ENCODE results near the gene RAET1E. TPM values are rescaled to one million over a fixed set of nuclear protein-coding genes. Genes with fewer than 3 reads are reported as not detected.

RAET1E gene
- total and polyA plus RNA-seq, 9 of the 15 experiments (the other 6 are each of a cell fraction or from before 2014, with no cell fraction given), result not detected

- DNase-seq (ENCODE audit: extremely low read depth in 1 of 4, low spot score in 3 of 4) (no peak), FAIRE-seq (no peak), ATAC-seq (no peak; the same call in 2 of the 3 replicates)
- no peaks in the 10 kb centered on the region for H4K20me1 ChIP-seq (replicated peaks; ENCODE audit: control insufficient read depth, insufficient read depth, low read length)
- H3K9me1 ChIP-seq (ENCODE audit: control insufficient read depth, insufficient read depth, low read length), result no peaks in the 10 kb centered on the region
- in situ Hi-C loops (cut with MboI), result no loop called here
- no peak overlapping the region for H3K27ac ChIP-seq (ENCODE audit: extremely low read depth, low read depth, low read length)
- ChIA-PET POLR2A (interaction anchor here (1.0 kb wide), 2 partner anchors 12 to 26 kb away, joined by 3 read pairs; no protein-coding TSS in a partner anchor), CTCF (ENCODE audit: low intra/inter-chr PET ratio) (no interaction called here)
- no peak overlapping the region for H3K4me3 ChIP-seq
- H3K4me1 ChIP-seq (replicated peaks in 1 of 2; ENCODE audit: control insufficient read depth in 2 of 2, insufficient read depth in 2 of 2, low read length in 2 of 2), result no peaks in the 10 kb centered on the region
- H3K79me2 ChIP-seq (ENCODE audit: control insufficient read depth, insufficient read depth, low read length), result no peaks in the 10 kb centered on the region
- H3K9me3 ChIP-seq (replicated peaks; ENCODE audit: control insufficient read depth, insufficient read depth, low read depth, low read length), result no peaks in the 10 kb centered on the region
- H3K36me3 ChIP-seq (ENCODE audit: control insufficient read depth, insufficient read depth, low read length), result no peaks in the 10 kb centered on the region
- H2AFZ ChIP-seq (ENCODE audit: low read depth, low read length), result no peak overlapping the region
- peaks cover 41 to 66% of the 10 kb centered on the region in 2 experiments for H3K27me3 ChIP-seq (ENCODE audit: control insufficient read depth in 2 of 2, insufficient read depth in 2 of 2, low read length in 2 of 2)
- intact Hi-C loops (cut with micrococcal nuclease), result no loop called here
- 18% methylated on average over 3 of the region's 3 CpGs for WGBS (ENCODE audit: insufficient coverage, low coverage, missing lambda C conversion rate)
- BruUV-seq (replicated peaks), result no TSS peak
- no peak overlapping the region for H3K4me2 ChIP-seq (ENCODE audit: insufficient read depth, low read length)
- H3K9ac ChIP-seq (ENCODE audit: insufficient read depth in 1 of 2, low read depth in 2 of 2, low read length in 2 of 2), result no peak overlapping the region
- TF ChIP-seq HSF4 (CRISPR knock-in tag; IDR thresholded peaks at IDR 0.05; ENCODE audit: borderline replicate concordance), result no peak
- TF ChIP-seq FOXK1 (CRISPR knock-in tag; IDR thresholded peaks at IDR 0.05; ENCODE audit: borderline replicate concordance), result no peak
- no peak for TF ChIP-seq NCOA2 (IDR thresholded peaks at IDR 0.05; ENCODE audit: partially characterized antibody in 2 of 2)
- TF ChIP-seq PCBP1 (IDR thresholded peaks at IDR 0.05; ENCODE audit: low read depth, low read length, poor library complexity, severe bottlenecking), result no peak
- TF ChIP-seq ZNF707 (CRISPR knock-in tag; conservative IDR thresholded peaks at IDR 0.05), result no peak
- TF ChIP-seq ZNF263 (CRISPR knock-in tag; IDR thresholded peaks at IDR 0.05; ENCODE audit: borderline replicate concordance), result no peak
- TF ChIP-seq TAF9B (IDR thresholded peaks at IDR 0.05; ENCODE audit: partially characterized antibody), result no peak
- TF ChIP-seq, protein P1, sequence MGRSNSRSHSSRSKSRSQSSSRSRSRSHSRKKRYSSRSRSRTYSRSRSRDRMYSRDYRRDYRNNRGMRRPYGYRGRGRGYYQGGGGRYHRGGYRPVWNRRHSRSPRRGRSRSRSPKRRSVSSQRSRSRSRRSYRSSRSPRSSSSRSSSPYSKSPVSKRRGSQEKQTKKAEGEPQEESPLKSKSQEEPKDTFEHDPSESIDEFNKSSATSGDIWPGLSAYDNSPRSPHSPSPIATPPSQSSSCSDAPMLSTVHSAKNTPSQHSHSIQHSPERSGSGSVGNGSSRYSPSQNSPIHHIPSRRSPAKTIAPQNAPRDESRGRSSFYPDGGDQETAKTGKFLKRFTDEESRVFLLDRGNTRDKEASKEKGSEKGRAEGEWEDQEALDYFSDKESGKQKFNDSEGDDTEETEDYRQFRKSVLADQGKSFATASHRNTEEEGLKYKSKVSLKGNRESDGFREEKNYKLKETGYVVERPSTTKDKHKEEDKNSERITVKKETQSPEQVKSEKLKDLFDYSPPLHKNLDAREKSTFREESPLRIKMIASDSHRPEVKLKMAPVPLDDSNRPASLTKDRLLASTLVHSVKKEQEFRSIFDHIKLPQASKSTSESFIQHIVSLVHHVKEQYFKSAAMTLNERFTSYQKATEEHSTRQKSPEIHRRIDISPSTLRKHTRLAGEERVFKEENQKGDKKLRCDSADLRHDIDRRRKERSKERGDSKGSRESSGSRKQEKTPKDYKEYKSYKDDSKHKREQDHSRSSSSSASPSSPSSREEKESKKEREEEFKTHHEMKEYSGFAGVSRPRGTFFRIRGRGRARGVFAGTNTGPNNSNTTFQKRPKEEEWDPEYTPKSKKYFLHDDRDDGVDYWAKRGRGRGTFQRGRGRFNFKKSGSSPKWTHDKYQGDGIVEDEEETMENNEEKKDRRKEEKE (IDR thresholded peaks at IDR 0.05; ENCODE audit: borderline replicate concordance in 1 of 2, control insufficient read depth in 1 of 2, low read depth in 2 of 2, low read length in 1 of 2), result no peak
- TF ChIP-seq DACH1 (IDR thresholded peaks at IDR 0.05; ENCODE audit: partially characterized antibody), result no peak
- TF ChIP-seq ZBTB1 (CRISPR knock-in tag; IDR thresholded peaks at IDR 0.05; ENCODE audit: borderline replicate concordance, low read depth), result no peak
- TF ChIP-seq CTCF (IDR thresholded peaks at IDR 0.05 in 2 of 3, conservative IDR thresholded peaks at IDR 0.05 in 1 of 3; ENCODE audit: insufficient read depth in 2 of 3, low read depth in 1 of 3, low read length in 3 of 3), result no peak
- TF ChIP-seq, protein P2, sequence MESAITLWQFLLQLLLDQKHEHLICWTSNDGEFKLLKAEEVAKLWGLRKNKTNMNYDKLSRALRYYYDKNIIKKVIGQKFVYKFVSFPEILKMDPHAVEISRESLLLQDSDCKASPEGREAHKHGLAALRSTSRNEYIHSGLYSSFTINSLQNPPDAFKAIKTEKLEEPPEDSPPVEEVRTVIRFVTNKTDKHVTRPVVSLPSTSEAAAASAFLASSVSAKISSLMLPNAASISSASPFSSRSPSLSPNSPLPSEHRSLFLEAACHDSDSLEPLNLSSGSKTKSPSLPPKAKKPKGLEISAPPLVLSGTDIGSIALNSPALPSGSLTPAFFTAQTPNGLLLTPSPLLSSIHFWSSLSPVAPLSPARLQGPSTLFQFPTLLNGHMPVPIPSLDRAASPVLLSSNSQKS (CRISPR knock-in tag; IDR thresholded peaks at IDR 0.05), result no peak
- no peak for TF ChIP-seq PCBP2 (IDR thresholded peaks at IDR 0.05; ENCODE audit: low read depth, low read length, poor library complexity, severe bottlenecking)
- no peak for TF ChIP-seq NFIC (IDR thresholded peaks at IDR 0.05)
Measured at GRCh38 chr6:149896491-149896890, 1.4 kb downstream of the RAET1E start.

Data from K562 (cell line).